ENCODE measurements around the gene FLNA.

- TF ChIP-seq CHD4 (IDR thresholded peaks at IDR 0.05; ENCODE audit: borderline replicate concordance) (no peak), CHD2 (IDR thresholded peaks at IDR 0.05; ENCODE audit: low read length, partially characterized antibody) (no peak), EHMT2 (IDR thresholded peaks at IDR 0.05; ENCODE audit: low read depth) (no peak), RAD21 (conservative IDR thresholded peaks at IDR 0.05 in 1 of 2, IDR thresholded peaks at IDR 0.05 in 1 of 2) (no peak), JUN (IDR thresholded peaks at IDR 0.05) (no peak), EP300 (IDR thresholded peaks at IDR 0.05) (no peak), SMC3 (IDR thresholded peaks at IDR 0.05) (no peak), RCOR1 (IDR thresholded peaks at IDR 0.05; ENCODE audit: low read depth, low read length) (no peak), NPAS2 (CRISPR knock-in tag; IDR thresholded peaks at IDR 0.05; ENCODE audit: borderline replicate concordance) (no peak), ESRRA (IDR thresholded peaks at IDR 0.05; ENCODE audit: borderline replicate concordance, low read length) (no peak), POLR2A (IDR thresholded peaks at IDR 0.05; ENCODE audit: low read length) (no peak), ZSCAN20 (CRISPR knock-in tag; IDR thresholded peaks at IDR 0.05) (no peak)
- TF ChIP-seq, protein P1, sequence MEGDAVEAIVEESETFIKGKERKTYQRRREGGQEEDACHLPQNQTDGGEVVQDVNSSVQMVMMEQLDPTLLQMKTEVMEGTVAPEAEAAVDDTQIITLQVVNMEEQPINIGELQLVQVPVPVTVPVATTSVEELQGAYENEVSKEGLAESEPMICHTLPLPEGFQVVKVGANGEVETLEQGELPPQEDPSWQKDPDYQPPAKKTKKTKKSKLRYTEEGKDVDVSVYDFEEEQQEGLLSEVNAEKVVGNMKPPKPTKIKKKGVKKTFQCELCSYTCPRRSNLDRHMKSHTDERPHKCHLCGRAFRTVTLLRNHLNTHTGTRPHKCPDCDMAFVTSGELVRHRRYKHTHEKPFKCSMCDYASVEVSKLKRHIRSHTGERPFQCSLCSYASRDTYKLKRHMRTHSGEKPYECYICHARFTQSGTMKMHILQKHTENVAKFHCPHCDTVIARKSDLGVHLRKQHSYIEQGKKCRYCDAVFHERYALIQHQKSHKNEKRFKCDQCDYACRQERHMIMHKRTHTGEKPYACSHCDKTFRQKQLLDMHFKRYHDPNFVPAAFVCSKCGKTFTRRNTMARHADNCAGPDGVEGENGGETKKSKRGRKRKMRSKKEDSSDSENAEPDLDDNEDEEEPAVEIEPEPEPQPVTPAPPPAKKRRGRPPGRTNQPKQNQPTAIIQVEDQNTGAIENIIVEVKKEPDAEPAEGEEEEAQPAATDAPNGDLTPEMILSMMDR (IDR thresholded peaks at IDR 0.05) = no peak
- TF ChIP-seq, protein P2, sequence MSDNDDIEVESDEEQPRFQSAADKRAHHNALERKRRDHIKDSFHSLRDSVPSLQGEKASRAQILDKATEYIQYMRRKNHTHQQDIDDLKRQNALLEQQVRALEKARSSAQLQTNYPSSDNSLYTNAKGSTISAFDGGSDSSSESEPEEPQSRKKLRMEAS (IDR thresholded peaks at IDR 0.05) = no peak
Measured at GRCh38 chrX:154354516-154354915, 19.9 kb downstream of the FLNA start.

All from A549 (cell line).